K562 treated with DMSO at 1 percent for 48 hours (cell line): ENCODE data around the gene CALU. TPM values are rescaled to one million over a fixed set of nuclear protein-coding genes. Genes with fewer than 3 reads are reported as not detected.

Source experiments
- total RNA-seq: library from RNA; unstranded; fragments of 300-600 nt; gene quantifications from 2 replicates; pipeline ENCODE4 v1.2.3, GENCODE V29; 2022; ENCODE audit warnings: low replicate concordance; ENCODE audit errors: extremely low read depth

The CALU gene
- 128 TPM in 1 of 2 replicates, not detected in the other for total RNA-seq

DNA sequence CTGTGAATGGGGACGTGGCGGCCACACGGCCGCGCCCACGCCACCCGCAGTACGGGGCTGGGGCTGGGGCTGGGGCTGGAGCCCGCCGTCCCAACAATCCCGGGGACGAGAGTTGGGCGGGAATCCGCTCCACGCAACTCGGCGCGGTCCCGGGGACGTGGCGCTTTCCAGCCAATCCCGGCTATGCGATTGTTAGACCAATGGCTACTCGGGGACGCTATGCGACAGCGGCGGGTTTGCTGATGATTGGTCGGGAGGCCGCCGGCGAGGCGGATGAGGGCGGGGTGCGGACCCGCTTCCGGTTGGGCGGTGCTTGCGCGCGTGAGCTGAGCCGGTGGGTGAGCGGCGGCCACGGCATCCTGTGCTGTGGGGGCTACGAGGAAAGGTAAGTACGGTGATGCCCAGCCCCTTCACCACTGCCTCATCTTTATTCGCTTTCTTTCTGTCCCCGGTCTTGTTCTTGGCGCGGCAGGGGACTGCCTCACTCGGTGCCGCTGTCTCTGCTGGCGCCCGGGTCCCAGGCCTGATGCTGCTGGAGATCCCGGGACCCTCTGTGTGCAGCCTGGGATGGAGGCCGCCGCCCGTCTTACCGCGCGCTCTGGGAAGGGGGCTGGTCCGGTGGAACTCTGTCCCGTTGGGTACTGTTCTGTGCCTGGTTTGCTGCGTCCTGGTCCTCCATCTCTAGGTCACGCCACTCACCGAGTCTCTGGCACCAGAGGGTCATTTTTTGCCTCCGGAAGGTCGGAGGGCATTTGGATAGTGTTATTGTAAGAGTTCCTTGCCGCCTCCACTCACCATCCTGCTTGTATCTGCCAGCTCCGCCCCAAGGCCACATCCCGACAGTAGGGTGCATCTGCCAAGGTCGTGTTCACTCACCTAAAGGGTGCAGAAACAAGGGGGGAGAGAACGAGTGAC, at the start of gene CALU:
TSS of gene CALU (plus strand) at position 312 of the 915 bp plus-strand sequence. CDS start 9,225 bp downstream, outside the sequence.

GRCh38 chr7:128775744-128776474, 36.8 kb downstream of the CALU start, which contains the start of gene OPN1SW:
TSS of gene OPN1SW (minus strand) at chr7:128775794. CDS start at chr7:128775781, 13 bp downstream.

DNA sequence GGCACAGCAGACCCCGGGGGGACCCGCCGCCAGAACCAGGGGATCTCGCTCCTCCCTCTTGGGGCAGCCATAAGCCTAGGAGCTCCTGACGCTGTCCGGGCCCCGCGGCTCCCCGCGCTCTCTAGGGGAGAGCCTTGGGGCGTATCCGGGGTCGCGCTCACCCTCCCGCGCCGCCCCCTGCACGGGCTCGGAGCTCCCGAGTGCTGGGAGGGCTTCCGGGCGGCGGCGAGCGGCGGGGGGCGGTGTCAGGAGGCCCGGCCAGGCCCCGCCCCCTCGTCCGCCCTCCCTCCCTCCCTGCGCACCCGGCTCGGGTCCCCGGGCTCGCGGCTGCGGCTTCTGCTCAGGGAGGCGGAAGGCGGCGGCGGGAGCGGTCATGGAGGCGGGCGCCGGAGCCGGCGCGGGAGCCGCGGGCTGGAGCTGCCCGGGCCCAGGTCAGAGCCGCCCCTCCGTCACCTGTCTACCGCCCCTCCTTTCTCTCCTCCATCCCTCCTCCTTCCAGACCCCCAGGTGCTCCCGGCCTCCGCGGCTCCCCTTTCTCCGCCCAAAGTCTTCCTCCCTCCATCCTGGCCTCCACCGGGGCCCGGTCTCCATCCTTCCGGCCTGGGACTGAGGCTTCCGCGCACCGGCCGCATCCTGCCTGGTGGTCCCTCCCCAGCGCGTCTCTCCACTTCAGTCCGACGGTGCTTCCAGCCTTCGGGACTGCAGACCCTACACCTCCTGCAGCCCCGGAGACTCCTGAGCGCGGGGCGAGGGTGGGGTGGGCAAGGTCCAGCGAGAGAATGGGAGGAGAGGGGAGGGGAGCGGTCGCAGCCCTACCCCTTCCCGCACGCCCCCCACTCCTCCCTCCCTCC, 52.2 kb downstream of the CALU start, which contains the start of gene CCDC136:
TSS of gene CCDC136 (plus strand) at position 848 of the 851 bp plus-strand sequence. CDS start 444 bp downstream, outside the sequence.

Other genes starting within 250 kb of the CALU start
- not detected in 2 replicates for gene GARIN1A, start 67.1 kb upstream of the CALU start, total RNA-seq
- not detected in 2 replicates for gene OPN1SW, start 36.4 kb downstream of the CALU start, total RNA-seq
- gene CCDC136, start 52.6 kb downstream of the CALU start, total RNA-seq, result not detected in 2 replicates
- 50.6 TPM in 1 of 2 replicates, not detected in the other for gene FLNC, start 91.0 kb downstream of the CALU start, total RNA-seq
- gene ATP6V1F, start 123.5 kb downstream of the CALU start, total RNA-seq, result not detected in 2 replicates
- gene KCP, start 171.3 kb downstream of the CALU start, total RNA-seq, result not detected in 2 replicates
- gene IRF5, start 198.6 kb downstream of the CALU start, total RNA-seq, result not detected in 2 replicates